GM18502 (cell line): ENCODE measurements around the gene KRT34.
"Not testable (repeated sequence)": the region's sequence is repeated elsewhere in the genome, so short reads cannot be mapped to it uniquely, and the experiment has no call there.

Experiments
- ATAC-seq: cut with Tn5 transposase; IDR thresholded peaks from one replicate; pipeline ENCODE4 v1.9.1; 2021; ENCODE audit warnings: mild to moderate bottlenecking; ENCODE audit not compliant: unreplicated experiment, poor library complexity

The KRT34 gene

DNA sequence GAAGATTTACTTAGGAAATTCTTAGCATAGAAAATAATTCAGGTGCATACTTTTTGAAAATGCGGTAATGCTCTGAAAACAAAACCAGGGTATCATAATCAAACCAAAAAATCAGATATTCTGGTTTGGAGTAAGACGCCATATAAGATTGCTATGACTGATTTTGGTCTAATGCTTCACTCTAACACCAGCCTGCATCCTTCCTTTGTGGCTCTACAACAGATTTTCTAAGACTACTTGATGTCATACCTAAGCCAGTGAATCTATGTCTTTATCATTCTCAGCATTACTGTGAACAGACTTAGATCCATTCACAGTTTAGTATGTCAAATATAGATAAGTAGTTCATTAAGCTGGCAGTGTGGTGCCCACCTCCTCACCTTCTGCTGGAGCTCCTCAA lies 13.1 kb downstream of the KRT34 start:
- no peak for ATAC-seq

DNA sequence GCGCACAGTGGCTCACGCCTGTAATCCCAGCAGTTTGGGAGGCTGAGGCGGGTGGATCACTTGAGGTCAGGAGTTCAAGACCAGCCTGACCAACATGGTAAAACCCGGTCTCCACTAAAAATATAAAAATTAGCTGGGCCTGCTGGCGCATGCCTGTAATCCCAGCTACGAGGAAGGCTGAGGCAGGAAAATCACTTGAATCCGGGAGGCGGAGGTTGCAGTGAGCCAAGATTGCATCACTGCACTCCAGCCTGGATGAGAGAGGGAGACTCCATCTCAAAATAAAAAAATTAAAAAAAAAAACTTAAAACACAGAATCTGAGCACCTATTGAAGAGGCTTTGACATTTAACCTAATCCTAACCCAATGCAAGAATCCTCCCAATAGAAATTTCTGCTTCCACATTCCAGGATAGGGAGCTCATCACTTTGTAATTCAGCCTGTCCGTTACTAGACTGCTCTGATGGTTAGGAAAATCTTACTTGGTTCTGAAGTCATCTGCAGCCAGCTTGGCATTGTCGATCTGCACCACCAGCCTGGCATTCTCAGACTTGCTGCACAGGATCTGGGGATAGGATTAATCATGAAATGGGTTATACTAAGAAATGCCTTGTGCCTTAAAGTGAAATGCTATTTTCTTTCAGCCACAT lies 14.6 kb downstream of the KRT34 start:
- no peak for ATAC-seq

DNA sequence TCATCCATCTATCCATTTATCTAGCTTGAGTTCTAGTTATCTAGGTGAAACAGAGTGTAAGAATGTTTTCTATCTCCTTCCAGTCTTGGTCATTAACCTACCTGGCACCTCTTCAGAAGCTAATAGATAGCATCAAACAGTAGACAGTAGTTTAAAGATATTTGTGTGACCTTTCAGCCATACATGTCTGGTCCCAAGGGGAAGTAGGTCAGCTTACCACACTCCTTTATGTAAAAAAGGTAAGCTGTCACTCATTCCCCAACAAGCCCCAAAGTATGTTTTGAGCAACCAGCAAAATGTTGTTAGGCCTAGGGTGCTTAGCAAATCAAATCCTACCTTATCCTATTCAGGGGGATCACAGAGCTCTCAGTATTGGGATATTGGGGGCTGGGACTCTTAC lies 16.0 kb downstream of the KRT34 start:
- no peak for ATAC-seq

DNA sequence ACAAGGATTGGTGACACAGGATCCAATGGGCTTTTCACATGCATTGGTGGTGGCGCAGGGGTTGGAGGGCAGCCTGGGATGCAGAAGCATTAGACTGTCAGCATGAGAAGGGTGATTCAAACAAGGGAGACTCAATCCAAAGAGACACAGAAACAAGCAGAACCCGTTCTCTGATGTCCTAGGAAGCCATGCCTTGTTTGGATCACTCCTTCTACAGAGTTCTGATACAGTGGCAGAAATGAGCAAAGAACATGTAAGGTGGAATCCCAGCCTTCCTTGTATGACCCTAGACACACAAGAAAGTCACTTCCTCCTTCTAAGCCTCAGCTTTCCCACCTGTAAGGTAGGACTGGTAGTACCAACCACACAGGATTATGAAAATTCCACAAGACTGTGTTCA lies 18.2 kb downstream of the KRT34 start:
- ATAC-seq, result no peak

DNA sequence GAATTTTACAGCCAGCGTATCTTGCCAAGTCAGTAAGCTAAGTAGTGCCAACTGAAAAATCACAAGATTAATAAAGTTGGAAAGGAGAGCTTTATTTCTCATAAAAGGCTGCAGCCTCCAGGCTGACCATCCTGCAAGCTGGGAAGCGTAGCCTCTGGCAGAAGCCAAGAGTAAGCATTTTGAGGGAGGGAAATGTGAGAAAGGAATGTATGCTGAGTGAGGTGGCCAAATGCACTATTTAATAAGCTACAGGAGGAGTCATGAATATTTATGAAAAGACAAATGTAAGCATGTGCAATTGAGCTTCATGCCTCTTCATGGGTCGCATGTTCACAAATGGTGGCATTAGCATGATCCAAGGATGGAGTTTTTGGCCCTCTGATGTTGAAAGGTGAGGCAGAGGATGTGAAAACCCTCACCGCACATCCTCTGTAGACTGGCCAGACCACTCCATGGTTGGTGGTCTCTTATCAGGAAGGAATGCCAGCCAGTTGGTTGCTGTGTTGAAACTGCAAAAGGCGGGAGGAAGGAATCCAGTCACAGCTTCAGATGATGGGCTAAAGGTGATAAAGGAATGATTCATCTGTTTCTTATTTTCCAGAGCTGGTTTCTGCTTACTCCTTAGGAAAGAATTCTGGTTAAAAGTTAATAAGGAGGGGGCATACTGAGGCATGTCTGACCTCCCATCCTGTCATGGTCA lies 21.7 kb downstream of the KRT34 start:
- no peak for ATAC-seq

DNA sequence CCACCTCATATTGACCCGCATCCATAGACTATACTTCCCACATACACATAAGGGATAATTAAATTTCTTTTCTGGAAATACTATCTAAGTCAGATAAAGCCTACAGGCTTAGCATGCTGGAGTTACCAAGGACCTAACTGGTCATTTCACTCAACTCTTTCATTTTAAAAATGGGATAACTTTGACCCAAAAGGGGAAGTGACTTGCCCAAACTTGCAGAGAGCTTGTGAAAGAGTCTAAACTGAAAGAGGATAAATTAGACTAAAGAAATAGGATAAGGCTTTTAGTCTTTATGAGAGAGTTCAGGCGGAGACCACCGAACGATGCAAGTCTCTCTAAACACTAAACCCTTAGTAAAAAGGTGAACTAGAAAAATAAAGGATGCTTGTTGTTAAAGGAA lies 27.6 kb downstream of the KRT34 start:
- no peak for ATAC-seq

DNA sequence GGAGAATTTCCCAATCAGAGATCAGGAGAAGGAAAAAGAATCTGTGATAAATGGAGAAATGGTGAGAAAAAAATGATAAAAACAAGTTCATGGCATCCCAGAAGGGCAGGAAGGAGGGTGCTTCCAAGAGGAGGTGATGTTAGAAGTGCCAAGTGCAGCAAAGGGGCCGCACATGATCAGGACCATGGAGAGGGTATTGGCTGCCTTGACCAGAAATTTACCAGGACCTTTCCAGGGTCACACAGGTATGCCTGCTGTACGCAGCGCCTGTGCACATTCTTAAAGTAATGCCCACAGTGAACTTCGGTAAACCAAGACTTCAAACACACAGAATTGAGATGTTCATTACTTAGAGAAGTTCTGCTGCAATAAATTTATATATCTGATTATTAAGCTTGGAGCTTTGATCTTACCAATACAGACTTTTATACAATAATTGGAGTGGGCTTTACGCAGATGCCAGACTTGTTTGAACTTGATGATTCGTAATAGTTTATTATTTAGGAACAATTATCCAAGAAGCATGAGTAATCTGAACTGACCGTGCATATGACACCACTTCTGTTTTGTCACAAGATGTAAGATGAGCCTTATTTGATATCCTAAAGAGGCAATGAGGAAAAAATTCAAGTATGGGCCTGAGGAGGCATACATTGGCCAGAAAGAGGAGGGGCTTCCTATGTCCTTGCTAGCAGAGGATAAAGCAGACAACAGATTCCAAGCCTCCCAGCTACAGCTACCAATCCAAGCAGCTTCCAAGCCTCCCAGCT lies 29.3 kb downstream of the KRT34 start:
- no peak for ATAC-seq

DNA sequence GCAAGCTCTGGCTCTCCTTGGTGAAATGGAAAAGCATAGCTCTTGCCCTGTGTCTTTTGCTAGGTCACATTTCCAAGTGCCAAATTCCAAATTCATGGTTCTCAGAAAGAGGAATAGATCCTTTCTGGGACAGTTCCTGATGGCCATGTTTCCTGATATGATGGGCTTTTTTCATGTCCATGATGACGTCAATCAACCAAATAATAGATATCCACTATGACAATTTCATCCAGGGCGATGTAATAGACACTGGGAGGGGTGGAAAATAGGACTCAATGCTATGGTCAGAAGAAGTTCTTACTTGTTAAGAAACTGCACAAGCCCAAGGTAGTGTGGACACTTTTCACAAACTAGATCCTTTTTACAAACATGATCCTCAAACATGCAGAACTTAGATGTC lies 30.9 kb downstream of the KRT34 start:
- no peak for ATAC-seq

DNA sequence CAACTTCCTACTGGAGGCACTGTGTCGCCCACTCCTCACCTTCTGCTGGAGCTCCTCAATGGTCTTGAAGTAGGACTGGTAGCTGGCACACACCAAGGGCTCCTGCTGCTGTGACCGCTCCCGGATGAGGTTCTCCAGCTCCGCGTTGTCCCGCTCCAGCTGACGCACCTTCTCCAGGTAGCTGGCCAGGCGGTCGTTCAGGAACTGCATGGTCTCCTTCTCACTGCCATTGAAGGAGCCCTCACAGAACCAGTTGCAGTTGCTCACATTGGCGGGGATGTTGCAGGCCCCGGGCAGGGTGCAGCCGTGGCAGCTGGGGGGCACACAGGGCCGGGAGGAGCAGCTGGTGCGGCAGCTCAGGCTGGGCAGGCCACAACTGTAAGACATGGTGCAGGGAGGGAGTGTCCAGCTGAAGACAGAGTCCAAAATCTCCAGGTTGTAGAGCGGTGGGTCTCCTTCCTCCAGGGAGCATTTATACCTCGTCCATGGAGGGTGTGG lies 31.7 kb downstream of the KRT34 start, which contains the start of gene KRT33A:
TSS of gene KRT33A (minus strand) at position 448 of the 498 bp plus-strand sequence. CDS start at position 387, 61 bp downstream.
- not testable (repeated sequence) for ATAC-seq

DNA sequence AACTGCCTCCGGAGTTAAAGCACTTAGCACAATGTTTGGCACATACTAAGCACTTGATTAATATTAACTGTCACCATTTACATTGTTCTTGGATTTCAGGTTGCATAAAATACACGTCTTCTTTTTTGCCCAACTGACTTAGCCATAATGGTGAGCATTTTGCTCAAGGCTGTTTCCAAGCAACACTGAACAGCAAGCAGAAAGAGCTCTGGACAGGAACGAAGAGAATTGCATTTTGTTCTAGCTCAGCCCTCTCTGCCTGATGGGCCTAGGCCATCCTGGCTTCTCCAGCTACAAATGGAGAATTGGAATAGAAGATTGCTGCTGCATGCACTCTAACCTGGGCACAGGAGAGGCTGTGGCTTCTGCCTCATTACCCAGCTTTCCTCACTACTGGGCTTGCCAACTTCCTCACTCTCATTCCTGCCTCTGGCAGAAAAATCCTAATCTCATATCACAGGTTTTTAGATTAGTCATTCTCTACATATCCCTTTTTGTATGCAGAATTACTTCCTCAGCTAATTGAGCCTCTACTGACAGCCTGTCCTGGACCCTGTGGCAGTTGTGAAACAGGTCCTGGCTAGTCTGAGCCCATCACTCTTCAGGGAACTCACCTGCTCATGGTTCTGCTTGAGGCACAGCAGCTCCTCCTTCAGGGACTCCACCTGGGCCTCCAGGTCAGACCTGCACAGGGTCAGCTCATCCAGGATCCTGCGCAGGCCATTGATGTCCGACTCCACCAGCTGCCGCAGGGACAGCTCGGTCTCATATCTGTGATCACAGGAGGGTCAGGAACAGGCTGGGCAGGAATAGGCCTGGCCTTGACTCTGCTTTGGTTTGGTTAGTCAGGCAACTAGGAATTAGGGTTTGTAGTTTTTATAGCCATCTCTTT lies 34.0 kb downstream of the KRT34 start:
- no peak for ATAC-seq

DNA sequence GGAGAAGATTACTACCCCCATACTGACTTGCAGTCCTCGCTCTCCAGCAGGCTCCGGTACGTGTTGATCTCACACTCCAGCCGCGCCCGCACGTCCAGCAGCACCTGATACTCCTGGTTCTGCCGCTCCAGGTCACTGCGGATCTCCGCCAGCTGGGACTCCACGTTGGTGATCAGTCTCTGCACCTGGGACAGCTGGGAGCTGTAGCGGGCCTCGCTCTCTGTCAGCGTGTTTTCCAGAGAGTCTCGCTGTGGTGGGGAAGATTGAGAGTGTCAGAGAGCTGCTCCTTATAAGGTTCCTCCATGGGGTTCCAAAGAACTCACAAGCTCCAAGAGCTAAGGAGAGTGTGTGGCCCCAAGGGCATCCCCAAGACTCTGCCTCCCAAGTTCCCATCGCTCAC lies 35.7 kb downstream of the KRT34 start:
- not testable (repeated sequence) for ATAC-seq

DNA sequence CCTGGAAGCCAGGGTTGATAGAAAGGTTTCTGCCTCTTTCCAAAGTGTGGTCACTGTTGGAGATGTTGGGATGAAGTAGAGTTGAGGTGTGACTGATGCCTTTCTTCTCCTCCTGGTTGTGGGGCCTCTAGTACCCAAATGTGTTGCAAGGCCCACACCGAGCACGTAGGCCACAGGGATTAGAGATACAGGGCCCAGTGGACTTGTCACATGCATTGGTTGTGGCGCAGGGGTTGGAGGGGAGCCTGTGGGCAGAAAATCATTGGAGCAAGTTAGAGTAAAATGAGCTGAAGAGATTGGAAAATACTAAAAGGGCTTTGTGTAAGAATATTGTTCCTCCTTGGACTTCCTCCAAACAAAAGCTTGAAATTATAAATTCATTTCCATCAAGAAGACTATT lies 36.1 kb downstream of the KRT34 start:
- no peak for ATAC-seq

DNA sequence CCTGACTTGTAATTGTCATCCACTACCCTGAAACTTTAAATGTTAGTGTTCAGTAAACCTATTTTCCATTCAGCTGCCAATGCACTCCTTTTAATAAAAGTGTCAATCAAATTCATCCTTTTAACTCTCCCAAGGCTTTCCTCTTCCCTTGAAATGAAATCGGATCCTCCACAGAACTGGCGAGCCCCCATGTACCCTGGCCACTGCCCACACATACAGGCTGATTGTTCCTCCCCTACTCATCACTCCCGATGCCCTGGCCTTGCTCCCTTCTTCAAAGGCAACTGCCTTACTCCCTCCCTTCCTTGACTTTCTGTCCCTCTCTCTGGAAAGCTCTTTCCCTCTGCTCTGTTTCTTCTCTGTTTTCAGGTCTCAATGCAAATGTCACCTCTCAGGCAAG lies 39.1 kb downstream of the KRT34 start:
- ATAC-seq, result no peak

DNA sequence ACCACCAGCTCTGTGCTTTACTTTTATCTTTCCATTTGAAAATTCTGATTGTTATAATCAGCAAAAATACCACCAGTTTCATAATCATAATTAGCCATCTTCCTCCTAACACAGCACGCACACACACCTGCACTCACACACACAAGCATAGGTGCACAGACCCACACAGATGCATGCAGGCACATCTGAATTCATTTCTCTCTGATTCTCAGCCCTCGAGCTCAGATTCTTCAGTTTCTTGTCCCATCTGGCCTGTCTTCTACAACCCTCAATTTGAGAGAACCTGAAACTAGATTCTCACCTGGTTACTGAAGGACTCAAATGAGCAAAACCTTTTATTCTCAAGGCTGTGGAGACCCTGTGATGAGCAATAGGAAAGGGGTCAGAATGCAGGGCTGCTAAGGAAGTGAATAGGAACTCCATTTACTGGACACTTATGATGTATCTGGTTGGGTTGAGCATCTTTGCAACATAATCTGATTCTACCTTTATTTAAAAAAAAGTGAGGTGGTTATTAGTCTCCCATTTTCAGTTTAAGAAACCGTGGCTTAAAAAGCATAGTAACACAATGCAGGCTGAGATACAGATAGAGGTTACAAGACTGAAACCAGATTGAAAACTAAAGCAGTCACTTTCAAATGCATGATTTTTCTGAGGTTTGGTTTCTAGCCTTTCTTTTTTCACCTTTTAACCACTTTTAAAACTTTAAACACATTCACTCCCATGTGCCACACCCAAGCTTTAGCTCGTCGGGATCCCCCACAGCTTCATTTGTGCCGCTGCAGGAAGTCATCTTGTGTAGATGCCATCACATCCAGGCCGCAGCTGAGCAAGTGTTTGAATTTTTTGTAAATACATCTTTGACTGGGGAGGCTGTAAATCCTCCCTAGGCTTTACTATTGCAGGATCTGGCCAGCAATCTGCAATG lies 40.9 kb downstream of the KRT34 start:
- ATAC-seq, result no peak

DNA sequence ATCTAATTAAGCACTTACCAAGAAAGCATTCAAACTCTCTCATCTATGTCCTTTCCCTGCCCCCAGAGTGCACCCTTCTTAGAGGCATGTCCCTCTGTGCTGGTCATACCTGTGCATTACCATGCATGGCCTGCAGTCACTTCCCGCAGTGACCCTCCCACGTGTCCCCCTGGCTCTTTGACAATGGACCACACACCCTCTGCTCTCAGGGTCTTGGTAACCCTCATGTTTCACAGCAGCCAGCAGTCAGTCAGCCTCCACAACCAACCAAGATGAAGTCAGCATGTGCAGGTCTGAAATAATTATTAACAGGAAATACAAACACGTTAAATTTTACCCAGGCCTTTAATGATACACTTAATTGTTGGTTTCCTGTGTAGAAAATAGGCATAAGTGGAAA lies 41.6 kb downstream of the KRT34 start:
- ATAC-seq, result no peak

DNA sequence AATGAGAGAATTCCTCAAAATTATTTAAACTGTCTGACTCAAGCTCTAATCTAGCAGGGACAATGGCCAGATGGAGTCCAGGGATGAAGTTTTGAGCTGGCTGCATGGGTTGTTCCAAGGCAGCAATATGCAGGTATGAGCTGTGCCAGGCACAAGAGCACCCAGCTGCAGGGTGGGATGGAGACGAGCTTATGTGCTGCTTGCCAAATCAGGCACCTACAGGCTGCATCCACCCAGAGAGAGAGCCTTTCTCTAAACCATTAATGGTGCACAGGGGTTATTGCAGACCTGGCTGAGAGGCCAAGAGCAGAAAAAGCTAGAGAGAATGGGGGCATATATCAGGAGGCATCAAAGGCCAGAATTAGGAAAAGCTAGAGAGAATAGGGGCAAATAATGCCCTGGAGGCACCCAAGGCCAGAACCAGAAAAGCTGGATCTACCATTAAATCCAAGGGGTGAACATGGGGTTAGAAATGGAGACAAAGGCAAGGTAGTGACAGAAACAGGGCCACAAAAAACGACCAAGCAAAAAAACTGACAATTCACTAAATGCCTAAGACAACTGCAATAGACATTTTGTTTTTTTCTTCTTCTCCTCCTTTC lies 42.4 kb downstream of the KRT34 start:
- no peak for ATAC-seq

DNA sequence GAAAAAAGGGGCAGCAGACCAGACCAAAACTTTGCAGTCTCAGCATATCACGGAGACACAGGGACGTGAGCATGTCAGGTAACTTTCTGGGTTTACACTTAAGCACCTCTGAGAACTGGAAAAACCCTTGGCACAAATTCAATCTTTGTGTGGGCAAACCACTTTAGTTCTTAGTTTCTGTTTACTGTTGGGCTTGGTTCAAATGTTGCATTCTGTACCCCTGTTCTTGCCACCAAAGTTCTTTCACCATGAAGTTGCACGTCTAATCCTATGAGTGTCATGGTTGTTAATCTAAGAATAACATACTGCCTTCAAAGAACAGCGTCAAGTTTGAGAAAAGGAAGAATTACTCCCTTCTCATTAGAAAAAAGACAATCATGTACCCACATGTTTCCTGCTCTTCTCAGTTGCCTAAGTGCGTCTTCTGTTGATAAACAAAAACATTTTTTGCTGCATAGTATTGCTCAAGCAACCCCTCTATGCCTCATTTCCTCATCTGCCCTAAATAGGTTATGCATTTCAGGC lies 43.1 kb downstream of the KRT34 start:
- no peak for ATAC-seq

DNA sequence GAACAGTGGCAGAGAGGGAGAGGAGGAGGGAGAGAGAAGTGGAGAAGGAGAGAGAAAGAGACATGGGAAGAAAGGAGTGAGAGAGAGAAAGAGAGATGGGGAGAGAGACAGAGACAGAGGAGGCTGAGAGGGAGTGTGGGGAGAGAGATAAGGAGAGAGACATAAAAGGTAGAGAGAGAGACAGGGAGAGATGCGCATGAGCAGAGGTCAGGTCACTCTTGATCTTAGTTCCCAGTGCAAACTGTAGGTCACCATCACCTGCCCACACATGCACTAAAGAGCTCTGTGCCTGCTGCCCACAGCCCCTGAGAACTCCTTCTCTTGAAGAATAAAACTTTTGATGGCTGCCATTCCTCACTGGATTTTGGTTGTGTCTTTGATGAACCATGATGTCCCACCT lies 46.4 kb downstream of the KRT34 start:
- ATAC-seq, result no peak
